Measurements from ENCODE around the gene BRMS1L. TPM values are rescaled to one million over a fixed set of nuclear protein-coding genes. Genes with fewer than 3 reads are reported as not detected.

The BRMS1L gene
- total and polyA plus RNA-seq, 2 donors (not counting 3 experiments of a cell fraction or from before 2014, with no cell fraction given), result 4.0 to 7.7 TPM

GRCh38 chr14:35915775-35916174 lies 89.6 kb downstream of the BRMS1L start:
- Histone ChIP-seq H3K79me2 (ENCODE audit: control insufficient read depth, insufficient read depth, low read length) (no peaks in the 10 kb centered on the region), H3K4me3 (replicated peaks in 1 of 3; ENCODE audit: insufficient read depth in 1 of 3, low read depth in 1 of 3, low read length in 3 of 3) (no peak overlapping the region), H3K27me3 (ENCODE audit: control insufficient read depth in 2 of 2, insufficient read depth in 2 of 2, low read length in 2 of 2) (peaks cover 0 to 4% of the 10 kb centered on the region in 2 experiments), H4K20me1 (replicated peaks; ENCODE audit: control insufficient read depth, extremely low read depth, insufficient read depth, low read length) (no peaks in the 10 kb centered on the region), H3K9me3 (replicated peaks; ENCODE audit: control insufficient read depth, insufficient read depth, low read length) (no peaks in the 10 kb centered on the region), H3K9me1 (replicated peaks; ENCODE audit: control insufficient read depth, extremely low read depth, insufficient read depth, low read length) (no peaks in the 10 kb centered on the region), H3K4me2 (ENCODE audit: insufficient read depth, low read length) (no peak overlapping the region), H3K9ac (replicated peaks; ENCODE audit: extremely low read depth, insufficient read depth, low read length) (no peak overlapping the region), H2AFZ (ENCODE audit: low read depth, low read length) (no peak overlapping the region), H3K4me1 (ENCODE audit: control insufficient read depth, extremely low read depth, insufficient read depth, low read length) (no peaks in the 10 kb centered on the region), H3K27ac (ENCODE audit: insufficient read depth, low read depth, low read length) (no peak overlapping the region), H3K36me3 (ENCODE audit: control insufficient read depth in 2 of 2, extremely low read depth in 1 of 2, insufficient read depth in 2 of 2, low read length in 2 of 2) (no peaks in the 10 kb centered on the region)
- intact Hi-C loops (cut with micrococcal nuclease), result no loop called here
- ChIA-PET CTCF (no interaction called here), POLR2A (no interaction called here)
- dilution Hi-C loops (cut with MboI; ENCODE audit: extremely low pct_ligation_motif_present, low sequenced_read_pairs), result no loop called here
- no peak for DNase-seq (ENCODE audit: low read depth, low spot score)
- no peak for FAIRE-seq
- BruUV-seq (replicated peaks), result no TSS peak
- TF ChIP-seq CTCF (IDR thresholded peaks at IDR 0.05; ENCODE audit: extremely low read depth in 1 of 2, insufficient read depth in 1 of 2, low read depth in 1 of 2, low read length in 2 of 2), result no peak
- TF ChIP-seq MYC (IDR thresholded peaks at IDR 0.05; ENCODE audit: low read depth, low read length), result no peak
- no peak for TF ChIP-seq MAX (IDR thresholded peaks at IDR 0.05; ENCODE audit: insufficient read depth, insufficient read length)
- no peak for TF ChIP-seq POLR2AphosphoS5 (IDR thresholded peaks at IDR 0.05; ENCODE audit: insufficient read depth, low read depth, low read length)
- TF ChIP-seq POLR2A (IDR thresholded peaks at IDR 0.05; ENCODE audit: low read depth, low read length), result no peak
- no peak for TF ChIP-seq JUN (IDR thresholded peaks at IDR 0.05; ENCODE audit: borderline replicate concordance, insufficient read depth, insufficient read length, low read depth)
- TF ChIP-seq FOS (IDR thresholded peaks at IDR 0.05; ENCODE audit: borderline replicate concordance, insufficient read depth, low read length), result no peak
- TF ChIP-seq GATA2 (IDR thresholded peaks at IDR 0.05; ENCODE audit: insufficient read depth, insufficient read length, low read depth, low read length), result no peak
- no peak for TF ChIP-seq EZH2 (IDR thresholded peaks at IDR 0.05; ENCODE audit: borderline replicate concordance, low read depth, low read length, severe bottlenecking)

Other genes with a start within 250 kb of the BRMS1L start
- gene RALGAPA1, start 17.0 kb upstream of the BRMS1L start, total RNA-seq, result 25.1 and 30.9 TPM in 2 replicates
- 6.0 and 6.1 TPM in 2 replicates for gene RALGAPA1, start 17.0 kb upstream of the BRMS1L start, polyA plus RNA-seq

Measured in endothelial cell of umbilical vein (primary cell).